Activated CD4-positive, alpha-beta T cell treated with anti-CD3 and anti-CD28 coated beads, Interleukin-2, amount 50 U/mL, for 48 hours (primary cell): ENCODE results near the gene MEI1.
"Not testable (repeated sequence)": the region's sequence is repeated elsewhere in the genome, so short reads cannot be mapped to it uniquely, and the experiment has no call there.

Source experiments
- DNase-seq, 2 experiments: peaks; one replicate each; pipeline ENCODE4 v3.0.0-alpha.2; 2020

The MEI1 gene

GRCh38 chr22:41825376-41825775, 126.1 kb downstream of the MEI1 start:
- DNase-seq, result no peak

- no peak for DNase-seq
Observed at GRCh38 chr22:41826021-41826420, 126.7 kb downstream of the MEI1 start.

- no peak for DNase-seq
Observed at GRCh38 chr22:41826430-41827383, 127.4 kb downstream of the MEI1 start.

GRCh38 chr22:41827671-41828070, 128.4 kb downstream of the MEI1 start:
- DNase-seq, result no peak

GRCh38 chr22:41828516-41828915, 129.2 kb downstream of the MEI1 start:
- no peak for DNase-seq

GRCh38 chr22:41830174-41830573, 130.9 kb downstream of the MEI1 start:
- DNase-seq, result no peak

GRCh38 chr22:41831383-41831782, 132.1 kb downstream of the MEI1 start:
- no peak for DNase-seq

GRCh38 chr22:41831828-41832552, 132.7 kb downstream of the MEI1 start:
- no peak for DNase-seq

- DNase-seq, result peak; percentile 99
Observed at GRCh38 chr22:41832553-41833368, 133.5 kb downstream of the MEI1 start, which contains the start of gene SREBF2. SREBF2 (plus strand) TSS chr22:41833105; CDS start chr22:41833271, 166 bp downstream.

- peak; percentile 48 to 55 for DNase-seq
Observed at GRCh38 chr22:41833369-41834004, 134.2 kb downstream of the MEI1 start.

GRCh38 chr22:41834005-41834944, 135.0 kb downstream of the MEI1 start:
- no peak for DNase-seq

GRCh38 chr22:41835462-41835861, 136.2 kb downstream of the MEI1 start:
- not testable (repeated sequence) for DNase-seq

GRCh38 chr22:41836551-41836950, 137.2 kb downstream of the MEI1 start:
- DNase-seq, result no peak

GRCh38 chr22:41838842-41839618, 139.7 kb downstream of the MEI1 start:
- DNase-seq, result no peak

GRCh38 chr22:41840216-41840615, 140.9 kb downstream of the MEI1 start:
- no peak for DNase-seq

- no peak for DNase-seq
Observed at GRCh38 chr22:41841085-41841712, 141.9 kb downstream of the MEI1 start.

- DNase-seq, result no peak
Observed at GRCh38 chr22:41842996-41843970, 144.0 kb downstream of the MEI1 start.

- no peak for DNase-seq
Observed at GRCh38 chr22:41844036-41844435, 144.7 kb downstream of the MEI1 start.

- no peak for DNase-seq
Observed at GRCh38 chr22:41844513-41844912, 145.2 kb downstream of the MEI1 start.
